Measurements from ENCODE around the gene CABCOCO1. TPM values are rescaled to one million over a fixed set of nuclear protein-coding genes. Genes with fewer than 3 reads are reported as not detected.

CABCOCO1 gene
- total RNA-seq, 1 donor from 2014 or later: 0.41 TPM

- no peak for DNase-seq (ENCODE audit: extremely low read depth, low read depth, low spot score)
Observed at GRCh38 chr10:61804414-61804813, 141.7 kb downstream of the CABCOCO1 start.

GRCh38 chr10:61805091-61805490 lies 142.4 kb downstream of the CABCOCO1 start:
- no peak for DNase-seq (ENCODE audit: extremely low read depth, low read depth, low spot score)

GRCh38 chr10:61810263-61810662 lies 147.5 kb downstream of the CABCOCO1 start:
- DNase-seq (ENCODE audit: extremely low read depth, low read depth, low spot score): no peak

GRCh38 chr10:61812052-61812721 lies 149.5 kb downstream of the CABCOCO1 start:
- DNase-seq (ENCODE audit: extremely low read depth, low read depth, low spot score): no peak

- no peak for DNase-seq (ENCODE audit: extremely low read depth, low read depth, low spot score)
Observed at GRCh38 chr10:61812920-61813319, 150.2 kb downstream of the CABCOCO1 start.

GRCh38 chr10:61814160-61814559 lies 151.4 kb downstream of the CABCOCO1 start:
- no peak for DNase-seq (ENCODE audit: extremely low read depth, low read depth, low spot score)

GRCh38 chr10:61815496-61815895 lies 152.8 kb downstream of the CABCOCO1 start:
- DNase-seq (ENCODE audit: extremely low read depth, low read depth, low spot score): no peak

Other genes starting within 250 kb of the CABCOCO1 start
- gene TMEM26, start 209.5 kb upstream of the CABCOCO1 start, total RNA-seq: 1.7 and 2.9 TPM in 2 replicates
- gene ARID5B, start 238.8 kb downstream of the CABCOCO1 start, total RNA-seq: 9.5 and 9.9 TPM in 2 replicates

All from glomerular endothelial cell (primary cell).